ENCODE results near the gene PSMB7.
A peak's percentile ranks its signal among the peaks of the same experiment; 100 is the strongest.

PSMB7 gene

GRCh38 chr9:124355941-124356744 is 59.1 kb downstream of the PSMB7 start:
- Histone ChIP-seq H3K36me3 (ENCODE audit: insufficient read depth, low read length) (peaks cover 51% of the 10 kb centered on the region), H3K9ac (ENCODE audit: insufficient read length) (no peak overlapping the region), H3K27ac (no peak overlapping the region), H3K9me3 (ENCODE audit: low read depth, low read length) (no peaks in the 10 kb centered on the region), H3K4me3 (no peak overlapping the region)
- no peak for DNase-seq (ENCODE audit: low read depth, low spot score)
- TF ChIP-seq FOXP2 (optimal IDR thresholded peaks at IDR 0.05; ENCODE audit: control extremely low read depth, extremely low read length, insufficient read depth) (no peak), POLR2AphosphoS5 (IDR thresholded peaks at IDR 0.05; ENCODE audit: borderline replicate concordance, low read depth, low read length) (no peak), EZH2 (IDR thresholded peaks at IDR 0.05) (no peak)

DNA sequence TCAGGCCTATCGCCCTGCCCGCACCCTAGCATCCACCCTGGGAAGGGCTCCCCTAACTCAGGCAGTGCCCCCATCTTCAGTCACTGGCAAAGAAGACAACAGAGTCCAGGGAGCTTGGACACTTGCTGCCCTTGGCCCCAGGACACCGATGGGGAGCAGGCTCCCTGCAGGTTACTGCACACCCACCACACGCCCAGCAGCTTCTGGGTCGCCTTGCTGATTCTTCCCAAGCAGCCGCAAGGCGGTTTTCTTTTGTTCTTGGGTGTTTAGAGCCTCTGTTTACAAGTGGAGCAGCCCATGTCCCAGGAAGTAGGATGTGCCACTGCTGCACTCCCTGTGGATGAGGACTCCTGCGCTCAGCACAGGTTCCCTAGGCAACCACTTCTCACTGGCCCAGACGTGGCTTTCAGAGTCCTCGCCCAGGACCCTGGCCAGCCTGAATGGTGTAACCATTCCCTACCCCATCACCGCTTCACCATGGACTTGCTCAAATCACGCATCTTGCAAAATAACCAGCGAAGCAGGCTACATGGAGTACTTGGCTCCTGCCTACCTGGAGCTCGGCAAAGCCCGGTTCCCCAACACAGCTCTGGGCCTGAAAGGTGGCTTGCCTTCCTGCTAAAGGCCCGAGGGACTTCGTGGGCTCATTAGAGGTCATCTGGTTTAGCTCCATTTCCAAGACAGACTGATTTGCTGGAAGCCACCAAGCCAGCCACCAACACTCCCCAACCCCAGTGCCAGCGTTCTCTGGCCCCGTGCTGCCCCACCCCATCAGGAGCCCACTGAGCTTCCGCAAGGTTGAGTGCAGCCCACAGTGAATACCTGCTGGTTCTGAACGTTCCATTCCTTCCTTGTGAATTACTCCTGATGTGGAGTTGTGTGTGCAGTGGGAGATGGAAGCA is 60.0 kb downstream of the PSMB7 start:
- H3K27ac ChIP-seq = no peak overlapping the region
- no peak for DNase-seq (ENCODE audit: low read depth, low spot score)
- H3K4me3 ChIP-seq = no peak overlapping the region
- H3K9ac ChIP-seq (ENCODE audit: insufficient read length) = no peak overlapping the region
- peaks cover 58% of the 10 kb centered on the region for H3K36me3 ChIP-seq (ENCODE audit: insufficient read depth, low read length)
- TF ChIP-seq EZH2 (IDR thresholded peaks at IDR 0.05) (no peak), POLR2AphosphoS5 (IDR thresholded peaks at IDR 0.05; ENCODE audit: borderline replicate concordance, low read depth, low read length) (no peak), FOXP2 (optimal IDR thresholded peaks at IDR 0.05; ENCODE audit: control extremely low read depth, extremely low read length, insufficient read depth) (no peak)
- H3K9me3 ChIP-seq (ENCODE audit: low read depth, low read length) = no peaks in the 10 kb centered on the region

DNA sequence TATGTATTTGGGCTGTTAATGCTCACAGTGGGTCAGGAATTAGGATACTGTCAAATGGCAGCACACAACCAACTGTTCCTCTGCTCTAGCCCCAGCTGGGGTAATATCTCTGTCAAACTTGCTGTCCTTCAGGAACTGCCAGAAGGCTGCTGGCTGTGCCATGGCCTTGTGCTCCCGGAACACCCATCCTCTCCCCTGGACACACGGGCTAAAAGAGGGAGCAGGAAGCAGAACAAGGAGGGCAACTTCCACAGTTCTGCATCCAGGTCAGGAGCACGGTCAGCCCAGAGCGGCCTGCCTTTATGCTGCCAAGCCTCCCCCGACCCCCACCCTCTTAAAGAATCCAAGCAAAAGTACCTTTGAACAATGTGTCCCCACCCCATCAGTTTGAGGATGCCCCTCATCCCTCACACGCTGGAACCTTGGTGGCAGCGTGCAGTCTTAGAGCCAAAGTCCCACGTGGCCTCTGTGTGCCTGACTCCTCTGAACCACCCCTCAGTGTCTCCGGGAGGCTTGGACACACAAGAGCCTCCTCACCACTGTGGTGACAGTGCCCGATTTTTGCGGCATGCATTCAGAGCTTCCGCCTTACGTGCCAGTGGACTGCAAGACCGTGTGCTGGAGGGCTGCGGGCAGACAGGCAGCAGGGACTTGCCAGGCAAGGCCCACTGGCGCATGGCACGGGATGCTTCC is 60.8 kb downstream of the PSMB7 start:
- peaks cover 63% of the 10 kb centered on the region for H3K36me3 ChIP-seq (ENCODE audit: insufficient read depth, low read length)
- no peak for DNase-seq (ENCODE audit: low read depth, low spot score)
- no peak overlapping the region for H3K4me3 ChIP-seq
- no peak overlapping the region for H3K9ac ChIP-seq (ENCODE audit: insufficient read length)
- H3K9me3 ChIP-seq (ENCODE audit: low read depth, low read length) = no peaks in the 10 kb centered on the region
- H3K27ac ChIP-seq = no peak overlapping the region
- no peak for TF ChIP-seq EZH2 (IDR thresholded peaks at IDR 0.05)
- TF ChIP-seq FOXP2 (optimal IDR thresholded peaks at IDR 0.05; ENCODE audit: control extremely low read depth, extremely low read length, insufficient read depth) = no peak
- TF ChIP-seq POLR2AphosphoS5 (IDR thresholded peaks at IDR 0.05; ENCODE audit: borderline replicate concordance, low read depth, low read length) = no peak

DNA sequence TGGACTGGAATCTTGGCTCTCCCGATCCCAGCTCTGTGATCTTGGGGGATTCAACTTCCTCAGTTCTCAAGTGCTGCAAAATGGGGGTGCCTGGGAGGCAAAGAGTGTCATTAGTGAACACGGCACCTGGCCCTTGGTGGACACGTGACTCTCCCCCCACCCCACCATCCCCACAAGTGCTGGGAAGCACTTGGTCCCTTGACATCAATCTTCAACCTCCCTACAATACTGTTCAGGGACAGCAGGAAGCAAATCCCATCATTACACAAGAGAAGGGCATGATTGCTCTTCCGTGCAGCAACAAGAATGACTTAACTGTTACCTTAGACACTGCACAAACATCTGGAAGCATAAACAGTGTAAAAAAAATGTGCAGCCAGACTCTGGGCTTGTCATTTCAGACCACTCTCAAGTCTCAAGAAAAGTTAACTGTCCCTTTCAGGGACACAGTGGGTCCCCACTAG is 61.4 kb downstream of the PSMB7 start:
- TF ChIP-seq EZH2 (IDR thresholded peaks at IDR 0.05) = no peak
- no peak for TF ChIP-seq POLR2AphosphoS5 (IDR thresholded peaks at IDR 0.05; ENCODE audit: borderline replicate concordance, low read depth, low read length)
- TF ChIP-seq FOXP2 (optimal IDR thresholded peaks at IDR 0.05; ENCODE audit: control extremely low read depth, extremely low read length, insufficient read depth) = no peak
- no peaks in the 10 kb centered on the region for H3K9me3 ChIP-seq (ENCODE audit: low read depth, low read length)
- H3K36me3 ChIP-seq (ENCODE audit: insufficient read depth, low read length) = peaks cover 68% of the 10 kb centered on the region
- no peak overlapping the region for H3K9ac ChIP-seq (ENCODE audit: insufficient read length)
- H3K4me3 ChIP-seq = no peak overlapping the region
- H3K27ac ChIP-seq = no peak overlapping the region
- DNase-seq (ENCODE audit: low read depth, low spot score) = no peak

GRCh38 chr9:124353166-124353768 is 62.0 kb downstream of the PSMB7 start:
- Histone ChIP-seq H3K9ac (ENCODE audit: insufficient read length) (no peak overlapping the region), H3K36me3 (ENCODE audit: insufficient read depth, low read length) (peaks cover 74% of the 10 kb centered on the region), H3K9me3 (ENCODE audit: low read depth, low read length) (no peaks in the 10 kb centered on the region), H3K27ac (no peak overlapping the region), H3K4me3 (no peak overlapping the region)
- TF ChIP-seq POLR2AphosphoS5 (IDR thresholded peaks at IDR 0.05; ENCODE audit: borderline replicate concordance, low read depth, low read length) (no peak), FOXP2 (optimal IDR thresholded peaks at IDR 0.05; ENCODE audit: control extremely low read depth, extremely low read length, insufficient read depth) (no peak), EZH2 (IDR thresholded peaks at IDR 0.05) (no peak)
- no peak for DNase-seq (ENCODE audit: low read depth, low spot score)

DNA sequence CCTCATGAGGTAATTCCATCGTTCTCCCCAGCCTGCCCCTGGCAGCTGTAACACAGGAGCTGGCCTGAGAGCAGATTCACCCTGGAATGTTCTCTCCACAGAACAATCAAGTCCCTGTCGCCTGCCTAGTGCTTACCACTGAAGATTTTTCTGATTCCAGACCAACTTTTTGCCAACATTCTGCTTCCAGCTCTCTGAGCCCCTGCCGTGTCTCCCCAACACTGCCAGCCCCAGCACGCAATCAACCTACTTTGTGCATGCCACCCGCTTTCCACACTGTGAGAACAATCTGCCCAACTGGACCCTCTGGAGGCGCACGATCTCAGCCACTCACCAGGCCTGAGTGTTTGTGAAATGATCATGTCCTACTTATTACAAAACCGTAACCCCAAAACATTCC is 62.6 kb downstream of the PSMB7 start:
- H3K36me3 ChIP-seq (ENCODE audit: insufficient read depth, low read length) = peaks cover 76% of the 10 kb centered on the region
- no peak overlapping the region for H3K4me3 ChIP-seq
- no peaks in the 10 kb centered on the region for H3K9me3 ChIP-seq (ENCODE audit: low read depth, low read length)
- no peak for TF ChIP-seq FOXP2 (optimal IDR thresholded peaks at IDR 0.05; ENCODE audit: control extremely low read depth, extremely low read length, insufficient read depth)
- no peak for TF ChIP-seq EZH2 (IDR thresholded peaks at IDR 0.05)
- no peak for TF ChIP-seq POLR2AphosphoS5 (IDR thresholded peaks at IDR 0.05; ENCODE audit: borderline replicate concordance, low read depth, low read length)
- H3K27ac ChIP-seq = peak overlapping the region; percentile 25; the same call in 1 of the 2 replicates
- no peak overlapping the region for H3K9ac ChIP-seq (ENCODE audit: insufficient read length)
- DNase-seq (ENCODE audit: low read depth, low spot score) = no peak

GRCh38 chr9:124351672-124352468 is 63.4 kb downstream of the PSMB7 start:
- Histone ChIP-seq H3K4me3 (no peak overlapping the region), H3K9ac (ENCODE audit: insufficient read length) (no peak overlapping the region), H3K36me3 (ENCODE audit: insufficient read depth, low read length) (peaks cover 70% of the 10 kb centered on the region), H3K27ac (peak overlapping the region; percentile 25; the same call in 1 of the 2 replicates), H3K9me3 (ENCODE audit: low read depth, low read length) (no peaks in the 10 kb centered on the region)
- DNase-seq (ENCODE audit: low read depth, low spot score) = no peak
- TF ChIP-seq POLR2AphosphoS5 (IDR thresholded peaks at IDR 0.05; ENCODE audit: borderline replicate concordance, low read depth, low read length) (no peak), EZH2 (IDR thresholded peaks at IDR 0.05) (no peak), FOXP2 (optimal IDR thresholded peaks at IDR 0.05; ENCODE audit: control extremely low read depth, extremely low read length, insufficient read depth) (no peak)

Measured in SK-N-MC (cell line).